Natural killer cell (primary cell): ENCODE results near the gene DOCK4. TPM values are rescaled to one million over a fixed set of nuclear protein-coding genes. Genes with fewer than 3 reads are reported as not detected.

Experiments
- ATAC-seq, 3 donors: fragments of 150-1000 bp in 2 of 3; fragments of 200-7000 bp in 1 of 3; cut with Tn5 transposase; 1 replicate in 1 of 3; 2 replicates in 2 of 3; pipeline ENCODE4 v1.10.0; 2021; ENCODE audit warnings: mild to moderate bottlenecking in 2 of 3, moderate library complexity in 2 of 3
- DNase-seq, 2 donors: peaks; one replicate each; pipeline versions ENCODE4 v3.0.0 to v3.0.0-alpha.2; 2013 to 2021; ENCODE audit warnings: mixed read lengths in 1 of 2
- H3K27ac ChIP-seq: one replicate; pipeline ENCODE4 v1.5.1; 2013; ENCODE audit warnings: mild to moderate bottlenecking, low read length
- H3K27me3 ChIP-seq: one replicate; pipeline ENCODE4 v1.6.1; 2013; ENCODE audit warnings: low read length; ENCODE audit not compliant: control insufficient read depth, insufficient read depth
- H3K36me3 ChIP-seq: one replicate; pipeline ENCODE4 v1.6.1; 2013; ENCODE audit warnings: low read length; ENCODE audit not compliant: control insufficient read depth, insufficient read depth
- H3K4me1 ChIP-seq: one replicate; pipeline ENCODE4 v1.6.1; 2013; ENCODE audit warnings: low read length; ENCODE audit not compliant: control insufficient read depth, insufficient read depth
- H3K4me3 ChIP-seq: one replicate; pipeline ENCODE4 v1.5.1; 2013; ENCODE audit warnings: low read length
- H3K9me3 ChIP-seq: one replicate; pipeline ENCODE4 v1.6.1; 2013; ENCODE audit warnings: low read length; ENCODE audit not compliant: control insufficient read depth, insufficient read depth
- H3K27ac Mint-ChIP-seq, 2 donors: one replicate each; pipeline ENCODE4 v1.8.0; 2022; ENCODE audit warnings: mild to moderate bottlenecking in 2 of 2, mixed read lengths in 2 of 2, moderate library complexity in 1 of 2
- H3K27me3 Mint-ChIP-seq, 2 donors: one replicate each; pipeline ENCODE4 v1.8.0; 2022; ENCODE audit warnings: low read depth in 2 of 2, mixed read lengths in 2 of 2
- H3K36me3 Mint-ChIP-seq: one replicate; pipeline ENCODE4 v1.8.0; 2022; ENCODE audit warnings: mixed read lengths
- H3K4me1 Mint-ChIP-seq, 2 donors: one replicate each; pipeline ENCODE4 v1.8.0; 2022; ENCODE audit warnings: mixed read lengths in 2 of 2
- H3K4me3 Mint-ChIP-seq: one replicate; pipeline ENCODE4 v1.8.0; 2022; ENCODE audit warnings: mild to moderate bottlenecking, moderate library complexity, mixed read lengths
- H3K9me3 Mint-ChIP-seq, 2 donors: one replicate each; pipeline ENCODE4 v1.8.0; 2022; ENCODE audit warnings: mixed read lengths in 2 of 2
- WGBS: methylation state at CpG from one replicate; pipeline ENCODE4 v1.1.7; 2013; ENCODE audit warnings: missing lambda C conversion rate; ENCODE audit not compliant: insufficient coverage; 5-methylcytosine and 5-hydroxymethylcytosine counted together
- intact Hi-C: fragments of 100-400 bp; cut with micrococcal nuclease; formaldehyde crosslinking; loops from one replicate; pipeline ENCODE4 v1.14.2; 2022
- total RNA-seq, 4 donors: library from RNA; stranded (reverse); fragments of 120-200 nt in 1 of 4; gene quantifications; one replicate each; pipeline versions ENCODE4 v1.2.3 to v1.2.4, GENCODE V29; 2013 to 2022
- TF ChIP-seq, protein P1 (sequence below): fragments of 200-600 bp; IDR thresholded peaks from one replicate; pipeline ENCODE4 v1.8.0; 2022; ENCODE audit warnings: antibody characterized with exemption

Gene DOCK4
- total RNA-seq, 3 donors from 2014 or later (not counting 1 experiment from before 2014, with no cell fraction given), result 0.61 to 2.4 (median 0.89) TPM

DNA sequence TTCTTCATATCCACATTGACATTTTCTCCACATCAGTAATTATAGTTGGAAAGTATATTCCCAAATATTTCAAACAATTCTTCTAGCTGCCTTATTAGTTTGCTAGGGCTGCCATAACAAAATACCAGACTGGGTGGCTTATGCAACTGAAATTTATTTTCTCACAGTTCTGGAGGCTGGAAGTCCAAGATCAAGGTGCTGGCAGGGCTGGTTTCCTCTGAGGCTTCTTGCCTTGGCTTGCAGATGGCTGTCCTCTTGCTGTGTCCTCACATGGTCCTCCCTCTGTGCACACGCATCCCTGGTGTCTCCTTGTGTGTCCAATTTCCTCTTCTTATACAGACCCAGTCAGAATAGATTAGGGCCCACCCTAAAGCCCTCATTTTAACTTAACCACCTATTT lies 34.5 kb downstream of the DOCK4 start:
- Mint-ChIP-seq H3K36me3 (no peaks in the 10 kb centered on the region), H3K4me3 (no peak overlapping the region), H3K9me3 (no peaks in the 10 kb centered on the region), H3K27me3 (peaks cover 8 to 38% of the 10 kb centered on the region in 2 donors), H3K4me1 (no peaks in the 10 kb centered on the region), H3K27ac (no peak overlapping the region)
- TF ChIP-seq, protein P1, sequence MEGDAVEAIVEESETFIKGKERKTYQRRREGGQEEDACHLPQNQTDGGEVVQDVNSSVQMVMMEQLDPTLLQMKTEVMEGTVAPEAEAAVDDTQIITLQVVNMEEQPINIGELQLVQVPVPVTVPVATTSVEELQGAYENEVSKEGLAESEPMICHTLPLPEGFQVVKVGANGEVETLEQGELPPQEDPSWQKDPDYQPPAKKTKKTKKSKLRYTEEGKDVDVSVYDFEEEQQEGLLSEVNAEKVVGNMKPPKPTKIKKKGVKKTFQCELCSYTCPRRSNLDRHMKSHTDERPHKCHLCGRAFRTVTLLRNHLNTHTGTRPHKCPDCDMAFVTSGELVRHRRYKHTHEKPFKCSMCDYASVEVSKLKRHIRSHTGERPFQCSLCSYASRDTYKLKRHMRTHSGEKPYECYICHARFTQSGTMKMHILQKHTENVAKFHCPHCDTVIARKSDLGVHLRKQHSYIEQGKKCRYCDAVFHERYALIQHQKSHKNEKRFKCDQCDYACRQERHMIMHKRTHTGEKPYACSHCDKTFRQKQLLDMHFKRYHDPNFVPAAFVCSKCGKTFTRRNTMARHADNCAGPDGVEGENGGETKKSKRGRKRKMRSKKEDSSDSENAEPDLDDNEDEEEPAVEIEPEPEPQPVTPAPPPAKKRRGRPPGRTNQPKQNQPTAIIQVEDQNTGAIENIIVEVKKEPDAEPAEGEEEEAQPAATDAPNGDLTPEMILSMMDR, result no peak
- intact Hi-C loops, result no loop called here
- Histone ChIP-seq H3K27ac (no peak overlapping the region), H3K9me3 (no peaks in the 10 kb centered on the region), H3K36me3 (no peaks in the 10 kb centered on the region), H3K27me3 (no peaks in the 10 kb centered on the region), H3K4me1 (no peaks in the 10 kb centered on the region), H3K4me3 (no peak overlapping the region)
- 78% methylated on average over 1 of the region's 1 CpG for WGBS
- no peak for ATAC-seq
- no peak for DNase-seq

DNA sequence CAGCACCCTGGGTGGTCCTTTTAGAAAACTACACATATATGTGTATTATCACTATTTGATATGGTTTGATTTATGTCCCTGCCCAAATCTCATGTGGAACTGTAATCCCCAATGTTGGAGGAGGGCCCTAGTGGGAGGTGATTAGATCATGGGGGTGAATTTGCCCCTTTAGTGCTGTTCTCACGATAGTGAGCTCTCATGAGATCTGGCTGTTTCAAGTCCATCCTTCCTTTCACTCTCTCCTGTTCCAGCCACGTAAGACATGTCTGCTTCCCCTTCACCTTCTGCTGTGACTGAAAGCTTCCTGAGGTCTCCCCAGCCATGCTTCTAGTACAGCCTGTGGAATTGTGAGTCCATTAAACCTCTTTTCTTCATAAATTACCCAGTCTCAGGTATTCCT lies 37.3 kb downstream of the DOCK4 start:
- Mint-ChIP-seq H3K4me3 (no peak overlapping the region), H3K36me3 (no peaks in the 10 kb centered on the region), H3K27ac (no peak overlapping the region), H3K9me3 (no peaks in the 10 kb centered on the region), H3K27me3 (peaks cover 4 to 23% of the 10 kb centered on the region in 2 donors), H3K4me1 (no peaks in the 10 kb centered on the region)
- H3K27ac ChIP-seq, result no peak overlapping the region
- H3K36me3 ChIP-seq, result no peaks in the 10 kb centered on the region
- TF ChIP-seq, protein P1, result no peak
- no peak for ATAC-seq
- WGBS, result 90% methylated on average over 2 of the region's 2 CpGs
- H3K4me1 ChIP-seq, result no peaks in the 10 kb centered on the region
- H3K4me3 ChIP-seq, result no peak overlapping the region
- no peaks in the 10 kb centered on the region for H3K27me3 ChIP-seq
- intact Hi-C loops, result no loop called here
- no peak for DNase-seq
- H3K9me3 ChIP-seq, result no peaks in the 10 kb centered on the region

DNA sequence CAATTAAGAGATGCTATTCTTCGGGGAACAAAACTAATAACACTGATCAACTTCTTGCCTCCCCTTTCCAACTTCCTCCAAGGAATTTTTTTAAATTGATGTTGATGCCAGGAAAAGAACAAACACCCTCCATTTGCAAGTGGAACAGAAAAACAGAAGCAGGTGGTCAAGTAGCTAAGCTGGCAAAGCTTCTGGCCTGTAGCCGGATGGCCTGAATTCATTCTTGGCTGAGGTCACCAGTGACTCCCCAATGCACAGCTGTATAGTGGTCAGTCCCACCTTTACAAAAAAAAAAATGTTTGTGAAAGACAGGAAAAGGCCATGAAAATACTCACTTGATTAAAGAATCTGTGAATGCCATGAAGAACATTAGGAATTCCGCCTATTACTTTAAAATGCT lies 39.1 kb downstream of the DOCK4 start:
- Mint-ChIP-seq H3K4me3 (no peak overlapping the region), H3K9me3 (no peaks in the 10 kb centered on the region), H3K4me1 (no peaks in the 10 kb centered on the region), H3K27ac (no peak overlapping the region), H3K36me3 (no peaks in the 10 kb centered on the region), H3K27me3 (peaks cover 4 to 21% of the 10 kb centered on the region in 2 donors)
- intact Hi-C loops, result no loop called here
- 100% methylated on average over 2 of the region's 3 CpGs for WGBS
- DNase-seq (no peak), ATAC-seq (no peak)
- no peak overlapping the region for H3K27ac ChIP-seq
- H3K4me3 ChIP-seq, result no peak overlapping the region
- TF ChIP-seq, protein P1, result no peak
- H3K27me3 ChIP-seq, result no peaks in the 10 kb centered on the region
- H3K36me3 ChIP-seq, result no peaks in the 10 kb centered on the region
- H3K9me3 ChIP-seq, result no peaks in the 10 kb centered on the region
- H3K4me1 ChIP-seq, result no peaks in the 10 kb centered on the region

DNA sequence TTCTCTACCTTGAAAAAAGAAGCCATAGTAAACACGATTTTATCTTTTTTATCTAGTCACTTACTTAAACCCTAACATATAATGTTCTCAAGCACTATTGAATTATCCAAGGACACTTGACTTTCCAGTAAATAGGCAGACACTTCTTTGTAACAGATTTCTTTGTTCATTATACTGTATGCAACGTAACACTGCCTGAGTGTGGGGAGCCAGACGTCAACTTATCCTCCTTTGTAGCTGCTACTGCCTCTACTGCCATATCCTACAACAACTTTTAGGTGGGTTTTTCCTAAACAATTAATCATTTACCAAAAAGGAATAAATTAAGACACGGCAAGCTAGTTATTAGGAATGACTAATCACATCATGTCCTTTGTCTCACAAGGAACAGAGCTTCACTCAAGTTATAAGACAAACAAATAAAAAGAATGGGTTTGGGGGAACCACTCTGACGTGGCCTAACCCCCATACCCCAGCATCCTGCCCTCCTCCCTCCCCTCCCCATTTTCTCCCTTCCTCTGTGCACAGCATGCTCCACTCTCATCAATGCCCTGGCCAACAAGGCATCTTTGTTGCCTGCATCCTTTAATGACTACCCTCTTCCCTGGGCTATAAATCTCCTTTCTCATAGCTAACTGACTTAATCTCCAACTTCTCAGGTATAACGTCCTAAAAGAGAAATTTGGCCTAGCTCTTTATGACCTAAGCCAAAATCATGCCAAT lies 43.3 kb downstream of the DOCK4 start:
- H3K27ac ChIP-seq, result no peak overlapping the region
- H3K4me3 ChIP-seq, result no peak overlapping the region
- H3K4me1 Mint-ChIP-seq, result no peaks in the 10 kb centered on the region
- H3K27me3 ChIP-seq, result no peaks in the 10 kb centered on the region
- H3K4me3 Mint-ChIP-seq, result no peak overlapping the region
- no peaks in the 10 kb centered on the region for H3K4me1 ChIP-seq
- no peaks in the 10 kb centered on the region for H3K36me3 ChIP-seq
- TF ChIP-seq, protein P1, result no peak
- H3K9me3 Mint-ChIP-seq, result no peaks in the 10 kb centered on the region
- H3K27ac Mint-ChIP-seq, result no peak overlapping the region
- intact Hi-C loops, result no loop called here
- no peaks in the 10 kb centered on the region for H3K9me3 ChIP-seq
- H3K36me3 Mint-ChIP-seq, result no peaks in the 10 kb centered on the region
- no peak for ATAC-seq
- peaks cover 0 to 7% of the 10 kb centered on the region in 2 donors for H3K27me3 Mint-ChIP-seq
- no peak for DNase-seq
- WGBS, result 76% methylated on average over 6 of the region's 6 CpGs
